Calu3 (cell line): ENCODE data around the gene GAGE12D. TPM values are rescaled to one million over a fixed set of nuclear protein-coding genes. Genes with fewer than 3 reads are reported as not detected.
"Not testable (repeated sequence)": the region's sequence is repeated elsewhere in the genome, so short reads cannot be mapped to it uniquely, and the experiment has no call there.

Experiments
- Bru-seq: library from RNA; stranded (reverse); fragments of 400-500 nt; gene quantifications from one replicate; lab custom pipeline; 2021; lab: Mats Ljungman, UMichigan
- BruChase-seq, 2 experiments: library from RNA; stranded (reverse); fragments of 400-500 nt; gene quantifications; one replicate each; lab custom pipeline; 2021; lab: Mats Ljungman, UMichigan
- BruUV-seq: library from RNA; stranded (reverse); fragments of 400-500 nt; replicated peaks from 2 replicates; lab custom pipeline; 2021; lab: Mats Ljungman, UMichigan
- CTCF ChIA-PET: fragments of 300-600 bp; sonication (Branson Sonifier 250); formaldehyde crosslinking; loops from one replicate; lab custom pipeline; 2022; ENCODE audit warnings: antibody characterized with exemption; lab: Charles Lee
- DNase-seq: peaks from one replicate; pipeline ENCODE4 v3.0.0; 2022
- H3K27ac Mint-ChIP-seq: one replicate; pipeline ENCODE4 v1.8.0; 2022; ENCODE audit warnings: mixed read lengths; ENCODE audit not compliant: unreplicated experiment
- H3K27me3 Mint-ChIP-seq: one replicate; pipeline ENCODE4 v1.8.0; 2022; ENCODE audit warnings: mixed read lengths; ENCODE audit not compliant: unreplicated experiment
- H3K36me3 Mint-ChIP-seq: one replicate; pipeline ENCODE4 v1.8.0; 2022; ENCODE audit warnings: mild to moderate bottlenecking, moderate library complexity, mixed read lengths; ENCODE audit not compliant: insufficient read depth, unreplicated experiment
- H3K4me1 Mint-ChIP-seq: one replicate; pipeline ENCODE4 v1.8.0; 2022; ENCODE audit warnings: mild to moderate bottlenecking, low read depth, mixed read lengths; ENCODE audit not compliant: unreplicated experiment
- H3K4me3 Mint-ChIP-seq: one replicate; pipeline ENCODE4 v1.8.0; 2022; ENCODE audit warnings: mild to moderate bottlenecking, low read depth, moderate library complexity, mixed read lengths; ENCODE audit not compliant: unreplicated experiment
- H3K9me3 Mint-ChIP-seq: one replicate; pipeline ENCODE4 v1.8.0; 2022; ENCODE audit warnings: low read depth, mixed read lengths; ENCODE audit not compliant: unreplicated experiment
- intact Hi-C: fragments of 100-400 bp; cut with micrococcal nuclease; formaldehyde crosslinking; loops from one replicate; pipeline ENCODE4 v1.10.0; 2022; ENCODE audit not compliant: unreplicated experiment
- long read RNA-seq: library from polyadenylated mRNA; stranded (forward); transcript quantifications from one replicate; pipeline ENCODE4 v2.0.0, GENCODE V29; 2022
- total RNA-seq: library from RNA; stranded (reverse); gene quantifications from 2 replicates; pipeline ENCODE4 v1.2.3, GENCODE V29; 2022

The GAGE12D gene, protein sequence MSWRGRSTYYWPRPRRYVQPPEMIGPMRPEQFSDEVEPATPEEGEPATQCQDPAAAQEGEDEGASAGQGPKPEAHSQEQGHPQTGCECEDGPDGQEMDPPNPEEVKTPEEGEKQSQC
- total RNA-seq (not detected in 2 replicates), Bru-seq, nascent RNA (not detected), BruChase-seq, experiment 1, labeled RNA remaining after a 6-hour chase (not detected), BruChase-seq, experiment 2, labeled RNA remaining after a 2-hour chase (not detected)
- long read RNA-seq = 0 reads

DNA sequence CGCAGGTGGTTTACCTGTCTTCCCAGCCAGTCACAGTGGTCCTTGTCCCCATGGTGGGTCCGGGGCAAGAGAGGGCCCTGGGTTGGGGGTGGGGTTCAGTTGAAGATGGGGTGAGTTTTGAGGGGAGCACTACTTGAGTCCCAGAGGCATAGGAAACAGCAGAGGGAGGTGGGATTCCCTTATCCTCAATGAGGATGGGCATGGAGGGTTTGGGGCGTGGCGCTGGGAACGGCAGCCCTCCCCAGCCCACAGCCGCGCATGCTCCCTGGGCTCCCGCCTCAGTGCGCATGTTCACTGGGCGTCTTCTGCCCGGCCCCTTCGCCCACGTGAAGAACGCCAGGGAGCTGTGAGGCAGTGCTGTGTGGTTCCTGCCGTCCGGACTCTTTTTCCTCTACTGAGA, at the start of gene GAGE12D:
Gene GAGE12D (plus strand): TSS at position 301 of the 400 bp plus-strand sequence. CDS start 1,155 bp downstream, outside the sequence.
- intact Hi-C loops, BruUV-seq, CTCF ChIA-PET, H3K36me3 Mint-ChIP-seq, H3K27ac Mint-ChIP-seq, H3K4me3 Mint-ChIP-seq, H3K27me3 Mint-ChIP-seq, H3K4me1 Mint-ChIP-seq, H3K9me3 Mint-ChIP-seq, DNase-seq: not testable (repeated sequence)

DNA sequence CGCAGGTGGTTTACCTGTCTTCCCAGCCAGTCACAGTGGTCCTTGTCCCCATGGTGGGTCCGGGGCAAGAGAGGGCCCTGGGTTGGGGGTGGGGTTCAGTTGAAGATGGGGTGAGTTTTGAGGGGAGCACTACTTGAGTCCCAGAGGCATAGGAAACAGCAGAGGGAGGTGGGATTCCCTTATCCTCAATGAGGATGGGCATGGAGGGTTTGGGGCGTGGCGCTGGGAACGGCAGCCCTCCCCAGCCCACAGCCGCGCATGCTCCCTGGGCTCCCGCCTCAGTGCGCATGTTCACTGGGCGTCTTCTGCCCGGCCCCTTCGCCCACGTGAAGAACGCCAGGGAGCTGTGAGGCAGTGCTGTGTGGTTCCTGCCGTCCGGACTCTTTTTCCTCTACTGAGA, 9.7 kb upstream of the GAGE12D start, which contains the start of gene GAGE12C:
Gene GAGE12C (plus strand): TSS at position 301 of the 400 bp plus-strand sequence. CDS start 1,155 bp downstream, outside the sequence.
- BruUV-seq, H3K27me3 Mint-ChIP-seq, H3K9me3 Mint-ChIP-seq, H3K4me3 Mint-ChIP-seq, H3K36me3 Mint-ChIP-seq, CTCF ChIA-PET, H3K27ac Mint-ChIP-seq, DNase-seq, H3K4me1 Mint-ChIP-seq, intact Hi-C loops: not testable (repeated sequence)

DNA sequence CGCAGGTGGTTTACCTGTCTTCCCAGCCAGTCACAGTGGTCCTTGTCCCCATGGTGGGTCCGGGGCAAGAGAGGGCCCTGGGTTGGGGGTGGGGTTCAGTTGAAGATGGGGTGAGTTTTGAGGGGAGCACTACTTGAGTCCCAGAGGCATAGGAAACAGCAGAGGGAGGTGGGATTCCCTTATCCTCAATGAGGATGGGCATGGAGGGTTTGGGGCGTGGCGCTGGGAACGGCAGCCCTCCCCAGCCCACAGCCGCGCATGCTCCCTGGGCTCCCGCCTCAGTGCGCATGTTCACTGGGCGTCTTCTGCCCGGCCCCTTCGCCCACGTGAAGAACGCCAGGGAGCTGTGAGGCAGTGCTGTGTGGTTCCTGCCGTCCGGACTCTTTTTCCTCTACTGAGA, 9.5 kb downstream of the GAGE12D start, which contains the start of gene GAGE12E:
Gene GAGE12E (plus strand): TSS at position 301 of the 400 bp plus-strand sequence. CDS start 1,155 bp downstream, outside the sequence.
- H3K4me3 Mint-ChIP-seq = not testable (repeated sequence)

DNA sequence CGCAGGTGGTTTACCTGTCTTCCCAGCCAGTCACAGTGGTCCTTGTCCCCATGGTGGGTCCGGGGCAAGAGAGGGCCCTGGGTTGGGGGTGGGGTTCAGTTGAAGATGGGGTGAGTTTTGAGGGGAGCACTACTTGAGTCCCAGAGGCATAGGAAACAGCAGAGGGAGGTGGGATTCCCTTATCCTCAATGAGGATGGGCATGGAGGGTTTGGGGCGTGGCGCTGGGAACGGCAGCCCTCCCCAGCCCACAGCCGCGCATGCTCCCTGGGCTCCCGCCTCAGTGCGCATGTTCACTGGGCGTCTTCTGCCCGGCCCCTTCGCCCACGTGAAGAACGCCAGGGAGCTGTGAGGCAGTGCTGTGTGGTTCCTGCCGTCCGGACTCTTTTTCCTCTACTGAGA, 19.0 kb downstream of the GAGE12D start, which contains the start of gene GAGE12F:
Gene GAGE12F (plus strand): TSS at position 301 of the 400 bp plus-strand sequence. CDS start 1,155 bp downstream, outside the sequence.
- H3K4me1 Mint-ChIP-seq, H3K27me3 Mint-ChIP-seq, H3K36me3 Mint-ChIP-seq, intact Hi-C loops, H3K4me3 Mint-ChIP-seq, H3K27ac Mint-ChIP-seq, DNase-seq, H3K9me3 Mint-ChIP-seq, BruUV-seq, CTCF ChIA-PET: not testable (repeated sequence)

More for the DNA sequence above, 9.5 kb downstream of the GAGE12D start, which contains the start of gene GAGE12E:
- DNase-seq, H3K4me1 Mint-ChIP-seq, H3K9me3 Mint-ChIP-seq, BruUV-seq, intact Hi-C loops, H3K27me3 Mint-ChIP-seq, H3K27ac Mint-ChIP-seq, CTCF ChIA-PET, H3K36me3 Mint-ChIP-seq: not testable (repeated sequence)

DNA sequence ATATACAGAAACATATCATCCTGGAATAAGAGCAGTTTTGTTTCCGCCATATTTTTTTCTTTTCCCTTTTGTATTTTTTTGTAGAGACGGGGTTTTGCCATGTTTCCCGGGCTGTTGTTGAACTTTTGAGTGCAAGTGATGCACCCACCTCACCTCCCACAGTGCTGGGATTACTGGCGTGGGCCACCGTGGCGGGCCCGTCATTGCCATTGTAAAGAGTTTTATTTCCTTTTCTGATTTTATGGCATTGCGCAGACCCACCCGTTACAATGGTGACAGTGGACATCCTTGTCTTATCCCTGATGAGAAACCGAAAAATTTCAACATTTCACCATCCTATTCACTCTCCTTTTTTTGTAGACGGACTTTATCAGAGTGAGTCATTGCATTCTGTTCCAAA, 27.2 kb downstream of the GAGE12D start:
- H3K4me1 Mint-ChIP-seq, H3K27ac Mint-ChIP-seq, H3K4me3 Mint-ChIP-seq, H3K36me3 Mint-ChIP-seq, H3K27me3 Mint-ChIP-seq, BruUV-seq, H3K9me3 Mint-ChIP-seq, intact Hi-C loops, CTCF ChIA-PET, DNase-seq: not testable (repeated sequence)

DNA sequence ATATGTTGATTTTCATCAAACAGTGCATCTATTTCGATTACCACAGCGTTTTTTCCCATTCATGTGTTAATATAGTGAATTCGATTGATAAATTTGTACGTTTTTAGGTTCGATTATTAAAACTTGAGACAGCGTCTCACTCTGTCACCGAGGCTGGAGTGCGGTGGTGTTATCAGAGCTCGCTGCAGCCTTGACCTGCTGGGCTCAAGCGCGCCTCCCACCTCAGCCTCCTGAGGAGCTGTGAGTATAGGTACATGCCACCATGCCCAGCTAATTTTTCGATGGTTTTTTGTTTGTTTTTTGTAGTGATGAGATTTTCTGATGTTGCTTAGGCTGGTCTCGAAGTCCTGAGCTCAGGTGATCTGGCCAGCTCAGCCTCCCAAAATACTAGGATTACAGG, 27.6 kb downstream of the GAGE12D start:
- H3K4me1 Mint-ChIP-seq, H3K36me3 Mint-ChIP-seq, DNase-seq, H3K9me3 Mint-ChIP-seq, BruUV-seq, H3K4me3 Mint-ChIP-seq, H3K27ac Mint-ChIP-seq, H3K27me3 Mint-ChIP-seq, CTCF ChIA-PET, intact Hi-C loops: not testable (repeated sequence)

DNA sequence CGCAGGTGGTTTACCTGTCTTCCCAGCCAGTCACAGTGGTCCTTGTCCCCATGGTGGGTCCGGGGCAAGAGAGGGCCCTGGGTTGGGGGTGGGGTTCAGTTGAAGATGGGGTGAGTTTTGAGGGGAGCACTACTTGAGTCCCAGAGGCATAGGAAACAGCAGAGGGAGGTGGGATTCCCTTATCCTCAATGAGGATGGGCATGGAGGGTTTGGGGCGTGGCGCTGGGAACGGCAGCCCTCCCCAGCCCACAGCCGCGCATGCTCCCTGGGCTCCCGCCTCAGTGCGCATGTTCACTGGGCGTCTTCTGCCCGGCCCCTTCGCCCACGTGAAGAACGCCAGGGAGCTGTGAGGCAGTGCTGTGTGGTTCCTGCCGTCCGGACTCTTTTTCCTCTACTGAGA, 28.6 kb downstream of the GAGE12D start, which contains the start of gene GAGE12G:
Gene GAGE12G (plus strand): TSS at position 301 of the 400 bp plus-strand sequence. CDS start 1,155 bp downstream, outside the sequence.
- CTCF ChIA-PET = not testable (repeated sequence)

DNA sequence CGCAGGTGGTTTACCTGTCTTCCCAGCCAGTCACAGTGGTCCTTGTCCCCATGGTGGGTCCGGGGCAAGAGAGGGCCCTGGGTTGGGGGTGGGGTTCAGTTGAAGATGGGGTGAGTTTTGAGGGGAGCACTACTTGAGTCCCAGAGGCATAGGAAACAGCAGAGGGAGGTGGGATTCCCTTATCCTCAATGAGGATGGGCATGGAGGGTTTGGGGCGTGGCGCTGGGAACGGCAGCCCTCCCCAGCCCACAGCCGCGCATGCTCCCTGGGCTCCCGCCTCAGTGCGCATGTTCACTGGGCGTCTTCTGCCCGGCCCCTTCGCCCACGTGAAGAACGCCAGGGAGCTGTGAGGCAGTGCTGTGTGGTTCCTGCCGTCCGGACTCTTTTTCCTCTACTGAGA, 38.1 kb downstream of the GAGE12D start, which contains the start of gene GAGE12H:
Gene GAGE12H (plus strand): TSS at position 301 of the 400 bp plus-strand sequence. CDS start 1,155 bp downstream, outside the sequence.
- BruUV-seq, H3K4me1 Mint-ChIP-seq, H3K27me3 Mint-ChIP-seq, intact Hi-C loops, CTCF ChIA-PET, H3K27ac Mint-ChIP-seq, H3K36me3 Mint-ChIP-seq, H3K9me3 Mint-ChIP-seq, DNase-seq, H3K4me3 Mint-ChIP-seq: not testable (repeated sequence)

More for the DNA sequence above, 28.6 kb downstream of the GAGE12D start, which contains the start of gene GAGE12G:
- H3K27ac Mint-ChIP-seq, H3K4me3 Mint-ChIP-seq, BruUV-seq, intact Hi-C loops, H3K4me1 Mint-ChIP-seq, H3K9me3 Mint-ChIP-seq, DNase-seq, H3K36me3 Mint-ChIP-seq, H3K27me3 Mint-ChIP-seq: not testable (repeated sequence)

DNA sequence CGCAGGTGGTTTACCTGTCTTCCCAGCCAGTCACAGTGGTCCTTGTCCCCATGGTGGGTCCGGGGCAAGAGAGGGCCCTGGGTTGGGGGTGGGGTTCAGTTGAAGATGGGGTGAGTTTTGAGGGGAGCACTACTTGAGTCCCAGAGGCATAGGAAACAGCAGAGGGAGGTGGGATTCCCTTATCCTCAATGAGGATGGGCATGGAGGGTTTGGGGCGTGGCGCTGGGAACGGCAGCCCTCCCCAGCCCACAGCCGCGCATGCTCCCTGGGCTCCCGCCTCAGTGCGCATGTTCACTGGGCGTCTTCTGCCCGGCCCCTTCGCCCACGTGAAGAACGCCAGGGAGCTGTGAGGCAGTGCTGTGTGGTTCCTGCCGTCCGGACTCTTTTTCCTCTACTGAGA, 47.7 kb downstream of the GAGE12D start, which contains the start of gene GAGE2A:
Gene GAGE2A (plus strand): TSS at position 301 of the 400 bp plus-strand sequence. CDS start 1,155 bp downstream, outside the sequence.
- BruUV-seq, H3K9me3 Mint-ChIP-seq, H3K4me1 Mint-ChIP-seq, CTCF ChIA-PET, H3K27ac Mint-ChIP-seq, H3K27me3 Mint-ChIP-seq, DNase-seq, intact Hi-C loops, H3K36me3 Mint-ChIP-seq, H3K4me3 Mint-ChIP-seq: not testable (repeated sequence)
